ENCODE measurements around the gene NEUROD2. TPM values are rescaled to one million over a fixed set of nuclear protein-coding genes. Genes with fewer than 3 reads are reported as not detected.

The NEUROD2 gene
- polyA plus RNA-seq, 6 donors from 2014 or later: 0.09 TPM; not detected in 5

DNA sequence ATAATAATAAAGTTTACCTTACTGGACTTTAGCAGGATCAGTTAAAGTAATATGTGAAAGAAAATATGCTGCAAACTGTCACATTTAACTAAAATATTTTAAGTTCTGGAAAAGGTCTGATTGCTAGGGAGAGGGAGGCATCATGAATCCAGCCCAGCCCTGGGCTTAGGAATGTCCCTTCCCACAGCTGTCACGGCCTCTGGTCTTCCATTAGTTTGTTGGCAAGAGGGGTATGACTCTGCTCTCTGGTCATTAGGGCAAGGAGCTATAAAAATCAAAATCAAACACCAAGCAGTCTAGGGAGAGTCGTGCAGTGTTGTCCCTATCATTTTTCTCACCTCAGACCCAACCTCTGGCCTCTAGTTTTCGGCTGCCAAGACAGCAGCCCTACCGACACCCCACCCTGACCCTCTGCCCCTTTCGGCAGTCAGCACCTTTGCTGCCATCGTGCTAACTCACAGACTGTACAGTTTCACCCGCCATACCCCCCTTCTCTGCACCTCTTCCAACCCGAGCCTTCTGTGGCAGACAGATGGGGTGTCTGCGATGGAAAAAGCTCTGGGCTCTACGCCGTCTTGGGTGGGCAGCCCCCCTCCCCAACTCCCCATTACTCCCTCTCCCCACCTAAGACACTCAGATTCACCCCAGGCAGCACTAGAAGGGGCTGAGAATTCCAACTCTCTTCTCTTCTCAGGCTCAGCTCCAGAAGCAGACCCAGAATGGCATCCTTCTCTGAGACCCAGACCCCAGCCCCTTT lies 41.4 kb downstream of the NEUROD2 start:
- H3K36me3 Mint-ChIP-seq: peaks cover 30 to 41% of the 10 kb centered on the region in 2 donors
- H3K4me1 Mint-ChIP-seq: peaks cover 5 to 14% (median 10%) of the 10 kb centered on the region in 3 donors
- DNase-seq (no peak), ATAC-seq (ENCODE audit: low read depth in 2 of 2) (no peak)
- H3K9me3 Mint-ChIP-seq: peaks cover 2 to 8% (median 4%) of the 10 kb centered on the region in 7 donors
- H3K27me3 Mint-ChIP-seq: peaks cover 0 to 2% (median 0%) of the 10 kb centered on the region in 3 donors
- no peak overlapping the region for H3K4me3 Mint-ChIP-seq
- H3K27ac Mint-ChIP-seq: peak overlapping the region in 2 of 6 donors; percentile 54 to 81

DNA sequence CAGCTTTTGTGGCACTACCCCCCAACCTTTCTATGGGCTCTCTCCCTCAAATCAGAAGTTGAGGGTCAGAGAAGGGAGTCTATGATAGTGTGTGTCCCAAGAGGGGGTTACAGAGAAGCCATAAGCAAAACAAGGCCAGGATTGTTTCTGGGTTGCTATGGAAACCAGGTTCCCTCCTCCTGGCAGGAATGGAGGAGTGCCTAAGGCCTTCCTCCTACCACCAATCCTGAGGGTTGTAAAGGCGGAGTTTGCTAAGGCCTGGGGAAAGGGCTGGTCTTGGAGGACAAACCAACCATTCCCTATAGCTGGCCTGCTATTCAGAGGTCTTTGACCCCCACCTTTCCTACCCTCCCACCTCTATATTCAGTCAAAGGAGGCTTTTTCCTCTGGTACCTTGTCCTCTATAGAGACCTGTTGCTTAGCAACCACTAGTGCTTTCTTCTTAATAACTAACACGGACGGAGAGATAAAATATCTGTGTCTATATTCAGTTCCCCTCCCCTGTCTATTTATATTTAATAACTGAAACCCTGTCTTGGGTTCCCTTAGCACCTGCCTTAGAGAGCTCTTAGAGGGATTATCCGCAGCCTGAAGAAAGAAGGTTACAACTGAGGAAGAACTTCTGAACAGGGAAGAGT lies 43.4 kb downstream of the NEUROD2 start:
- Mint-ChIP-seq H3K4me3 (no peak overlapping the region), H3K36me3 (peaks cover 26 to 34% of the 10 kb centered on the region in 2 donors), H3K27ac (peak overlapping the region in 3 of 6 donors; percentile 42 to 81 (median 80)), H3K9me3 (no peaks in the 10 kb centered on the region), H3K27me3 (no peaks in the 10 kb centered on the region), H3K4me1 (peaks cover 5 to 14% (median 10%) of the 10 kb centered on the region in 3 donors)
- ATAC-seq (ENCODE audit: low read depth in 2 of 2) (no peak), DNase-seq (no peak)

DNA sequence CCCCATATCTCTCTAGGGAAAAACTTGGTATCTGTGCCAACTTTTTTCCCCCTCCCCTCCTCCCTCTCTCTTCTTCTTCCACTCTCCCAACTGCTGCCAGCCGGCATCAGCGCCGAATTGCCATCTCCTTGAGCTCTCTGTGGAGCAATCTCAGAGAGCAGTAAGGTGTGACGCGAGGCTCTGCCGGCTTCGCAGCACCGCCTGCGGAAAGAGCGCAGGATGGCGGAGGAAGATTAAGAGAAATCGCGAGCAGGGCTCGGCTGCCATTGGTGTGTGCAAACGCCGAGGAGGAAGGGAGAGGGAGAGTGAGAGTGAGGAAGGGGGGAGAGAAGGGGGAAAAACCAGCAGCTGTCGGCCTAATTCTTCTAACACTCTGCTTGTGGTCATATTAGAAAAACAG lies 44.2 kb downstream of the NEUROD2 start:
- DNase-seq: no peak
- Mint-ChIP-seq H3K27ac (peak overlapping the region in 4 of 6 donors; percentile 7 to 86 (median 65)), H3K4me3 (peak overlapping the region in 4 of 8 donors; percentile 20 to 78 (median 36)), H3K4me1 (peaks cover 5 to 14% (median 10%) of the 10 kb centered on the region in 3 donors), H3K36me3 (peaks cover 26% of the 10 kb centered on the region in 2 donors), H3K9me3 (no peaks in the 10 kb centered on the region), H3K27me3 (no peaks in the 10 kb centered on the region)
- ATAC-seq (ENCODE audit: low read depth in 2 of 2): peak in 1 of 2 donors; percentile 35

DNA sequence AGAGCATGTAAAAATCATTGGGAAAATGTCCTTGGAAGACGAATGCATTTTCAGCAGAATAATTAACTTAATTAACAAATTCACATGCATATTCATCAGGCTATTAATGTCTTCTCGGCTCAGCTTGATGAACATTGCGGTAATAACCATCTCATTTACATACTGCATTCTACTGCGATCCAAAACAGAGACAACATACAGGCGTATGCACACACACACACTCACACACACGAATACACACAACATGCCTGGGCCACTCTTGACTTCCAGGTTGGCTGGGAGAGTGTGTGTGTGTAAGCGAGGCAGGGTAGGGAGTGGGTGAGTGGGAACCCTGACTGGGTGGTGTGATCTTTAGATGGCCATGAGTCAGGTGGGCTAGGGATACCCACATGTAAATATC lies 44.7 kb downstream of the NEUROD2 start:
- H3K36me3 Mint-ChIP-seq: peaks cover 21 to 22% of the 10 kb centered on the region in 2 donors
- peaks cover 5 to 14% (median 10%) of the 10 kb centered on the region in 3 donors for H3K4me1 Mint-ChIP-seq
- ATAC-seq (ENCODE audit: low read depth in 2 of 2) (no peak), DNase-seq (no peak)
- H3K27me3 Mint-ChIP-seq: no peaks in the 10 kb centered on the region
- no peak overlapping the region for H3K27ac Mint-ChIP-seq
- peak overlapping the region in 1 of 8 donors; percentile 20 for H3K4me3 Mint-ChIP-seq
- H3K9me3 Mint-ChIP-seq: no peaks in the 10 kb centered on the region

DNA sequence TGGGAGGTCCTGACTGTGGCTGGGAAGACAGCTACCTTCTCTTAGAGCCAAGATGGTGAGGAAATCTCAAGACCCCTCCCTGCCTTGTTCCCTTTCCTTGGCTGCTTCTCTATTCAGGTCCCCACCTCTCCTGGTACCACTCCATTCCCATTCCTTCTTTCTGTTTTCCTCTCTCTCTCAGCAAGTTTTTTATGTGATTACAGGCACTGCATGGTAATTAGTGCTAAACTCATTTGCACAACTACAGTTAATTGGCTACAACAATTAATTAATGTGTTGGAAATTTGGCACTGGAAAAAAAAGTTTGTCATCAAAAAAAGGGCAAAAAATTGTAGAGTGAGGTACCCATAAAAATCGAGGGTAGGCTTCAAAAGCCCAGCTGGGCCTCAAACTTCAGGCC lies 45.3 kb downstream of the NEUROD2 start:
- ATAC-seq (ENCODE audit: low read depth in 2 of 2): no peak
- Mint-ChIP-seq H3K27me3 (no peaks in the 10 kb centered on the region), H3K27ac (no peak overlapping the region), H3K4me1 (peaks cover 5 to 14% (median 10%) of the 10 kb centered on the region in 3 donors), H3K4me3 (no peak overlapping the region), H3K9me3 (no peaks in the 10 kb centered on the region), H3K36me3 (peaks cover 20 to 21% of the 10 kb centered on the region in 2 donors)
- no peak for DNase-seq

DNA sequence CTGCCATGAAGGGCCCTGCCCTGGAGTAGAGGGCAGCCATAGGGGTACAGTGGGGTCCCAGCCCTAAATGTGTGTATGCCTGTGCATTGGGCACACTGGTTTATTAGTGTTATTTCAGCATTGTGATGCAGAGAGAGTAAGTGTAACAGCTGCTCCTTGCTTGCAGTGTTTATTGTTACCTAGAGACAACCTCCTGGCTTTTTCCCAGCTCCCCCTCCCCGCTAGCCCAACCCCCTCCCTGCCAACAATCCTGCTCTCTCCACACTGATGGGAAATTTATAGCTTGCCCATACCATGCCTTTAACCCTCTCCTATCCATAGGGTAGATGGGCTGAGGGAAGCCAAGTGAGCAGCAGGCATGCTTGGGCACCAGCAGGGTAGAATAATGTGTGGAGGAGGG lies 51.3 kb downstream of the NEUROD2 start:
- Mint-ChIP-seq H3K36me3 (peaks cover 19 to 39% of the 10 kb centered on the region in 2 donors), H3K9me3 (no peaks in the 10 kb centered on the region), H3K4me1 (peaks cover 7 to 14% (median 7%) of the 10 kb centered on the region in 3 donors), H3K4me3 (no peak overlapping the region), H3K27ac (peak overlapping the region in 1 of 6 donors; percentile 45), H3K27me3 (no peaks in the 10 kb centered on the region)
- ATAC-seq (ENCODE audit: low read depth in 2 of 2) (no peak), DNase-seq (no peak)

DNA sequence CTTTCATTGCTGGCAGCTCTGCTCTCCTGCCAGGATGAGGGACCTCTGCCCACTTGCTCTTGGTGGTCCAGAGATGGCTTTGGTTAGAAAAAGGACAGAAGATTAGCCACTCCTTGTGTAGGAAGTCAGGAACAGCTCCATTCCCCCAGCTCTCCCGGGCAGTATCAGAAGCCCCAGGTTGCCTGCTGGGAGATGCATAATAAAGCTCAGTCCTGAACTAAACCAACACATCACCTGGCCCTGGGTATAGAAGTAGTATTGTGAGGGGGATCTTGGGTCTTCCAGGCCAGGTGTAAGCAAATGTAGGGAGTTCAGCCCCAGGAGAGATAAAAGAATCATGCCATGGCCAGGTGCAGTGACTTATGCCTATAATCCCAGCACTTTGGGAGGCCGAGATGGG lies 52.4 kb downstream of the NEUROD2 start:
- Mint-ChIP-seq H3K36me3 (peaks cover 19 to 35% of the 10 kb centered on the region in 2 donors), H3K27me3 (no peaks in the 10 kb centered on the region), H3K4me1 (peaks cover 16 to 25% (median 17%) of the 10 kb centered on the region in 3 donors), H3K4me3 (no peak overlapping the region), H3K27ac (no peak overlapping the region), H3K9me3 (no peaks in the 10 kb centered on the region)
- DNase-seq (no peak), ATAC-seq (ENCODE audit: low read depth in 2 of 2) (no peak)

Other genes starting within 250 kb of the NEUROD2 start
- gene FBXL20, start 206.3 kb downstream of the NEUROD2 start, polyA plus RNA-seq (ENCODE audit: low read depth in 6 of 6): 1 to 10 TPM in 5 of 6 donors, under 1 TPM in 1; 0.74 to 7.2 (median 4.0) TPM
- 10 to 100 TPM in 5 of 6 donors, 1 to 10 TPM in 1; 6.9 to 24.4 (median 20.2) TPM for gene MED1, start 156.7 kb downstream of the NEUROD2 start, polyA plus RNA-seq (ENCODE audit: low read depth in 6 of 6)
- gene CDK12, start 146.4 kb downstream of the NEUROD2 start, polyA plus RNA-seq (ENCODE audit: low read depth in 6 of 6): 1 to 10 TPM in 5 of 6 donors, under 1 TPM in 1; 0.32 to 8.1 (median 4.3) TPM
- under 1 TPM in 1 of 6 donors, not detected in 5; 0.12 TPM for gene PPP1R1B, start 19.0 kb upstream of the NEUROD2 start, polyA plus RNA-seq (ENCODE audit: low read depth in 6 of 6)
- 10 to 100 TPM; 30.7 to 53.7 (median 42.0) TPM for gene STARD3, start 29.2 kb upstream of the NEUROD2 start, polyA plus RNA-seq (ENCODE audit: low read depth in 6 of 6)
- under 1 TPM in 3 of 6 donors, not detected in 3; 0.12 to 0.25 (median 0.24) TPM for gene TCAP, start 57.4 kb upstream of the NEUROD2 start, polyA plus RNA-seq (ENCODE audit: low read depth in 6 of 6)
- not detected for gene PNMT, start 60.5 kb upstream of the NEUROD2 start, polyA plus RNA-seq (ENCODE audit: low read depth in 6 of 6)
- 10 to 100 TPM in 2 of 6 donors, 1 to 10 TPM in 4; 7.2 to 18.2 (median 9.1) TPM for gene PGAP3, start 80.1 kb upstream of the NEUROD2 start, polyA plus RNA-seq (ENCODE audit: low read depth in 6 of 6)
- 1 to 10 TPM in 3 of 6 donors, under 1 TPM in 3; 0.20 to 3.0 (median 1.1) TPM for gene ERBB2, start 92.1 kb upstream of the NEUROD2 start, polyA plus RNA-seq (ENCODE audit: low read depth in 6 of 6)
- gene MIEN1, start 122.6 kb upstream of the NEUROD2 start, polyA plus RNA-seq (ENCODE audit: low read depth in 6 of 6): 100 to 1,000 TPM in 5 of 6 donors, 10 to 100 TPM in 1; 99.3 to 135 (median 123) TPM
- gene GRB7, start 130.0 kb upstream of the NEUROD2 start, polyA plus RNA-seq (ENCODE audit: low read depth in 6 of 6): under 1 TPM in 3 of 6 donors, not detected in 3; 0.23 to 0.65 (median 0.29) TPM

Data from naive B cell (primary cell).